Prostate gland (tissue), 2 donors: Measurements from ENCODE around the gene TMC2.

ENCODE experiments used
- POLR2A ChIP-seq: fragments of 450-650 bp; IDR thresholded peaks from one replicate; pipeline ENCODE4 v1.6.1; 2016; ENCODE audit warnings: antibody characterized with exemption, mild to moderate bottlenecking
- POLR2AphosphoS5 ChIP-seq: sonication (generic); formaldehyde crosslinking; IDR thresholded peaks from one replicate; pipeline ENCODE4 v1.6.1; 2017; ENCODE audit warnings: antibody characterized with exemption
- TF ChIP-seq, protein P1 (sequence below), 4 experiments: fragments of 200-600 bp in 2 of 4; fragments of 450-650 bp in 2 of 4; sonication (generic) in 2 of 4; IDR thresholded peaks; 1 replicate in 3 of 4; 2 replicates in 1 of 4; pipeline ENCODE4 v1.5.1; 2016 to 2019; ENCODE audit warnings: antibody characterized with exemption in 4 of 4, mild to moderate bottlenecking in 2 of 4, moderate library complexity in 2 of 4

DNA sequence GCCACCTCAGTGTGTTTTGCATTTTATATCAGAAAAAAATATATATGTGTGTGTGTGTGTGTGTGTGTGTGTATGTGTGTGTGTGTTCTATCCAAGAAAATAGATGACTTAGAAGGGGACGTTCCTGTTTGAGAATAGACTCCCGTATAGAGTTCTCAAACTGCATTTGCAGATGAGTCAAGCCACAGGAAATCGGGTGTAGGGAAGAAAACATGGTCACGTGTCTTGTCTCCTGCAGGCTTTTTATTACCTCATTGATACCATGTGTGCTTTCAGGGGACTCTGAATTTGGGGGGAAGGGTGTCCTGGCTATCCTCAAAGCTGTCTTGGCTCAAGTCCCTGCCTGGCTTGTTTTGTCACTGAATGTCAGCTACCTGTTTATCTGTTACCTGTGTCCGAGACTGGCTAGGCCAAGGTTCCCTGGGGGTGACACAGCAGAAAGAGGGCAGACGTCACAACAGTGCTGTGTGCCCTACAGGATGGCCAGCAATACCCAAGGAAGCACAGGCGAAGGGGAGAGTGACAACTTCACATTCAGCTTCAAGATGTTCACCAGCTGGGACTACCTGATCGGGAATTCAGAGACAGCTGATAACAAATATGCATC lies 60.4 kb downstream of the TMC2 start:
- TF ChIP-seq, protein P1, sequence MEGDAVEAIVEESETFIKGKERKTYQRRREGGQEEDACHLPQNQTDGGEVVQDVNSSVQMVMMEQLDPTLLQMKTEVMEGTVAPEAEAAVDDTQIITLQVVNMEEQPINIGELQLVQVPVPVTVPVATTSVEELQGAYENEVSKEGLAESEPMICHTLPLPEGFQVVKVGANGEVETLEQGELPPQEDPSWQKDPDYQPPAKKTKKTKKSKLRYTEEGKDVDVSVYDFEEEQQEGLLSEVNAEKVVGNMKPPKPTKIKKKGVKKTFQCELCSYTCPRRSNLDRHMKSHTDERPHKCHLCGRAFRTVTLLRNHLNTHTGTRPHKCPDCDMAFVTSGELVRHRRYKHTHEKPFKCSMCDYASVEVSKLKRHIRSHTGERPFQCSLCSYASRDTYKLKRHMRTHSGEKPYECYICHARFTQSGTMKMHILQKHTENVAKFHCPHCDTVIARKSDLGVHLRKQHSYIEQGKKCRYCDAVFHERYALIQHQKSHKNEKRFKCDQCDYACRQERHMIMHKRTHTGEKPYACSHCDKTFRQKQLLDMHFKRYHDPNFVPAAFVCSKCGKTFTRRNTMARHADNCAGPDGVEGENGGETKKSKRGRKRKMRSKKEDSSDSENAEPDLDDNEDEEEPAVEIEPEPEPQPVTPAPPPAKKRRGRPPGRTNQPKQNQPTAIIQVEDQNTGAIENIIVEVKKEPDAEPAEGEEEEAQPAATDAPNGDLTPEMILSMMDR (IDR thresholded peaks at IDR 0.05), result no peak
- no peak for TF ChIP-seq POLR2AphosphoS5
- no peak for TF ChIP-seq POLR2A
